ENCODE data around the gene HELB. TPM values are rescaled to one million over a fixed set of nuclear protein-coding genes. Genes with fewer than 3 reads are reported as not detected.

HELB gene
- total and polyA plus RNA-seq, 8 donors, result 0.31 to 10.1 (median 0.73) TPM

DNA sequence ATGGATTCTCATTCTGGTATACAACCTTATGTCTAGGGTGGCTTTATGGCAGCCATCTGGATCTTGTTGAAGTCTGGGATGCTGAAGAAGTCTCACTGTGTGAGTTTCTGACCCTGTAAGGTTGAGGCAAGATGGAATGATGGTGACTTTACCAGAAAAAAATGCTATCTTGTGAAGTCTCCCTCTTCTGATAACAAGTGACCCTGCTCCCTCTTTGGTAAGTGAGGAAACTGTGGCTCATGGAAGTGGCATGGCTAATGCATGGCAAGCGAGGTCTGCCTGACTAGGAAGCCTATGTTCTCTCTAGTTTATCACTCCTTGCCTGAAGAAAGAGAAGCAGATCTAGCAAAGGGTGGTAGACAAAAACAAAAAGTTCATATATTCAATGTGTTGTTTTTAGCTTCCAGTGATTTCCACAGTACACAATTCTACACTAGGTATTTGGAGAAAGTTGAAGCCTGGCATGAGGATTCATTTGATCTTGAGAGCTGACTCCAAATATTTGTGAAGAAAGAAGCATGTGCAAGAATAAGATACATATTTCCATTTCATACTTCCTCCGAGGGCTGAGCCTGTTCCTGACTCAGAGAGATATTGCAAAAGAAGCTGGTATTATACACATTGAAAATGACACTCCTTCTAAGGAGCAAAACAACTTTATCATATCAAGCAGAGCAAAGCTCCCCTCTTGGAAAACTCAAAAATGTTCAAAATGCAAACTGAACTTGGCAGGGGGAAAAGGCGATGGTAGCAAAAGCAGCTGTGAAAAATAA, 63.6 kb downstream of the HELB start:
- no peaks in the 10 kb centered on the region for H3K9me3 ChIP-seq
- TF ChIP-seq EP300 (IDR thresholded peaks at IDR 0.05) (no peak), POLR2AphosphoS5 (IDR thresholded peaks at IDR 0.05) (no peak), CTCF (IDR thresholded peaks at IDR 0.05) (no peak)
- H3K27me3 ChIP-seq, result no peaks in the 10 kb centered on the region
- H3K4me1 ChIP-seq, result no peaks in the 10 kb centered on the region
- intact Hi-C loops (cut with DNase I; ENCODE audit: low total_unique reads), result no loop called here
- H3K4me3 ChIP-seq, result no peak overlapping the region
- WGBS, 5 donors, result 84 to 91% (median 86%) methylated on average over 3 of the region's 3 CpGs
- H3K36me3 ChIP-seq, result no peaks in the 10 kb centered on the region
- DNase-seq, result no peak
- no peak overlapping the region for H3K27ac ChIP-seq

- Histone ChIP-seq H3K36me3 (no peaks in the 10 kb centered on the region), H3K27me3 (no peaks in the 10 kb centered on the region), H3K27ac (no peak overlapping the region), H3K4me3 (no peak overlapping the region), H3K9me3 (no peaks in the 10 kb centered on the region), H3K4me1 (no peaks in the 10 kb centered on the region)
- no peak for DNase-seq
- intact Hi-C loops (cut with DNase I; ENCODE audit: low total_unique reads), result no loop called here
- TF ChIP-seq POLR2AphosphoS5 (IDR thresholded peaks at IDR 0.05) (no peak), EP300 (IDR thresholded peaks at IDR 0.05) (no peak), POLR2A (IDR thresholded peaks at IDR 0.05) (no peak), CTCF (IDR thresholded peaks at IDR 0.05) (no peak)
- WGBS, 5 donors, result 57 to 66% (median 62%) methylated on average over 3 of the region's 3 CpGs
These were observed 64.8 kb downstream of the HELB start for GRCh38 chr12:66367015-66367667.

DNA sequence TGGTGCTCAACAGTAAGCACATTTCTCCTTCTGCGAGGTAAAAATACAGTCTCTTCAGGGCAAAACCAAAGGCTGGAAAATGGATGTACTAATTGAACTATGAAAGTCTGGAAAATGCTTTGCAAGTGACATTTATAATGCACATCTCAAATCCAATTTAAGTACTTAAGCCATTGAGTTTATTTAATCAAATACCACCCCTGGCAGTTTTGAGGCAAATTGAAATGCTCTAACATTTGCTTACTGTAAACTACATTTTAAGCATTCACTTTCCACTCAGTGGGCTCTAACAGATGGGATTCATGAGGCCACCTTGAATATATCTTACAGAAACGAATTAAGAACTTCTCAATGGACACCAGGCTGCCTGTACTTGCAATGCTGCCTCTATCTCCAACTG, 69.7 kb downstream of the HELB start:
- Histone ChIP-seq H3K4me1 (no peaks in the 10 kb centered on the region), H3K4me3 (no peak overlapping the region), H3K27me3 (no peaks in the 10 kb centered on the region), H3K36me3 (no peaks in the 10 kb centered on the region), H3K9me3 (no peaks in the 10 kb centered on the region), H3K27ac (no peak overlapping the region)
- TF ChIP-seq POLR2A (IDR thresholded peaks at IDR 0.05), result no peak
- no peak for TF ChIP-seq POLR2AphosphoS5 (IDR thresholded peaks at IDR 0.05)
- TF ChIP-seq EP300 (IDR thresholded peaks at IDR 0.05), result no peak
- TF ChIP-seq CTCF (IDR thresholded peaks at IDR 0.05), result no peak
- intact Hi-C loops (cut with DNase I; ENCODE audit: low total_unique reads), result no loop called here
- WGBS, 5 donors, result 67 to 76% (median 68%) methylated on average over 2 of the region's 2 CpGs
- peak in 1 of 2 donors; percentile 16 for DNase-seq

DNA sequence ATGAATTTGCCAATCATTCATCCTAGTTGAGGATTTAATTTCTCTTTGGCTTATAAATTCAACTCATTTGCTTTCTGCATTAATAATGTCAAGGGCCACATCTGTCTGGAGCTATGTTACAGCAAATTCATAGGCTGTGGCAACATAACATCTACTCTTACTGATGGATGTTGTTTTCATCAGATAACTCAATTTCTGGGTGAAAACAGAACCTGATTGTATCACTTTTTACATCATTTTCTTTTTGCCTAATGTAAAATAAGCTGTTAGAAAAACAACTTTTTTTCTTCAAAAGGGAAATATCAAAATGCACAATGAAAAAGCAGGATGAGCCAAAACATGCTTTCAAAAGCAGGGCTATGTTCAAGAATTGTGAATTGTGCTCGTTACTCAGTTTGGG, 73.3 kb downstream of the HELB start:
- DNase-seq, result no peak
- no peak overlapping the region for H3K27ac ChIP-seq
- no peak overlapping the region for H3K4me3 ChIP-seq
- intact Hi-C loops (cut with DNase I; ENCODE audit: low total_unique reads), result no loop called here
- TF ChIP-seq CTCF (IDR thresholded peaks at IDR 0.05), result no peak
- TF ChIP-seq EP300 (IDR thresholded peaks at IDR 0.05), result no peak
- no peak for TF ChIP-seq POLR2A (IDR thresholded peaks at IDR 0.05)
- TF ChIP-seq POLR2AphosphoS5 (IDR thresholded peaks at IDR 0.05), result no peak
- no peaks in the 10 kb centered on the region for H3K4me1 ChIP-seq
- H3K36me3 ChIP-seq, result no peaks in the 10 kb centered on the region
- H3K9me3 ChIP-seq, result no peaks in the 10 kb centered on the region
- 85 to 98% (median 93%) methylated on average over 1 of the region's 1 CpG for WGBS, 5 donors
- no peaks in the 10 kb centered on the region for H3K27me3 ChIP-seq

All from stomach (tissue), 9 donors.